Thyroid gland (tissue), 4 donors: ENCODE data around the gene MIB2. TPM values are rescaled to one million over a fixed set of nuclear protein-coding genes. Genes with fewer than 3 reads are reported as not detected.

Experiments
- DNase-seq, 2 donors: peaks; one replicate each; pipeline ENCODE4 v3.0.0-alpha.2; 2019
- H3K27ac ChIP-seq, 3 donors: fragments of 200-600 bp; sonication (generic); 1 replicate in 2 of 3; 2 replicates in 1 of 3; pipeline ENCODE4 v1.5.1; 2016 to 2019; ENCODE audit warnings: mild to moderate bottlenecking in 1 of 3, moderate library complexity in 1 of 3
- H3K27me3 ChIP-seq: fragments of 200-600 bp; sonication (generic); one replicate; pipeline ENCODE4 v1.5.1; 2019
- H3K36me3 ChIP-seq, 2 donors: fragments of 200-600 bp; sonication (generic); one replicate each; pipeline ENCODE4 v1.5.1; 2016 to 2019
- H3K4me1 ChIP-seq, 2 donors: fragments of 200-600 bp; sonication (generic); one replicate each; pipeline ENCODE4 v1.5.1; 2017 to 2019
- H3K4me3 ChIP-seq, 3 donors: fragments of 200-600 bp; sonication (generic); replicated peaks in 1 of 3; 1 replicate in 2 of 3; 2 replicates in 1 of 3; pipeline ENCODE4 v1.5.1; 2016; ENCODE audit warnings: mild to moderate bottlenecking in 1 of 3
- H3K9me3 ChIP-seq: fragments of 200-600 bp; sonication (generic); one replicate; pipeline ENCODE4 v1.5.1; 2017
- CTCF ChIP-seq, 6 experiments: fragments of 200-600 bp in 3 of 6; fragments of 450-650 bp in 3 of 6; sonication (generic) in 3 of 6; IDR thresholded peaks; one replicate each; pipeline ENCODE4 v1.5.1; 2016 to 2019; ENCODE audit warnings: antibody characterized with exemption in 6 of 6, mild to moderate bottlenecking in 2 of 6, inconsistent platforms in 1 of 6, moderate library complexity in 1 of 6
- POLR2A ChIP-seq, 2 donors: fragments of 450-650 bp; IDR thresholded peaks; one replicate each; pipeline ENCODE4 v1.6.1; 2017; ENCODE audit warnings: antibody characterized with exemption in 2 of 2, mild to moderate bottlenecking in 2 of 2, moderate library complexity in 1 of 2
- WGBS, 2 donors: methylation state at CpG; one replicate each; pipeline ENCODE4 v1.1.5; 2017; 5-methylcytosine and 5-hydroxymethylcytosine counted together
- intact Hi-C: fragments of 100-400 bp; cut with DNase I; formaldehyde crosslinking; loops from one replicate; pipeline ENCODE4 v1.15.1; 2023
- total RNA-seq, 4 donors: library from RNA; depleted of rRNA; stranded (reverse); fragments of >200 nt; gene quantifications; one replicate each; pipeline ENCODE4 v1.2.3, GENCODE V29; 2016

MIB2 gene
- total RNA-seq, 4 donors from 2014 or later, result 54.6 to 110 (median 86.4) TPM

GRCh38 chr1:1573843-1574720 is 41.2 kb upstream of the MIB2 start:
- peak; percentile 47 to 54 for DNase-seq
- peak overlapping the region; percentile 99 to 100 (median 100) for H3K4me3 ChIP-seq
- H3K9me3 ChIP-seq, result no peaks in the 10 kb centered on the region
- peaks cover 21 to 36% of the 10 kb centered on the region in 2 donors for H3K4me1 ChIP-seq
- intact Hi-C loops, result no loop called here
- 0 to 1% methylated on average over 27 to 35 of the region's 96 CpGs for WGBS, 2 donors
- no peaks in the 10 kb centered on the region for H3K27me3 ChIP-seq
- peak overlapping the region; percentile 96 to 98 (median 96) for H3K27ac ChIP-seq
- H3K36me3 ChIP-seq, result peaks cover 0 to 5% of the 10 kb centered on the region in 2 donors
- TF ChIP-seq POLR2A (IDR thresholded peaks at IDR 0.05), result peak in 1 of 2 donors; percentile 16
- TF ChIP-seq CTCF (IDR thresholded peaks at IDR 0.05), result peak in 1 of 6 experiments; percentile 21

GRCh38 chr1:1574721-1575537 is 40.4 kb upstream of the MIB2 start, which contains the start of gene SSU72:
Gene SSU72 (minus strand): TSS chr1:1574863. CDS start chr1:1574557, 306 bp downstream.
- peaks cover 0 to 5% of the 10 kb centered on the region in 2 donors for H3K36me3 ChIP-seq
- peak within 1 kb of the TSS; percentile 96 to 98 (median 96) for H3K27ac ChIP-seq
- DNase-seq, result peak; percentile 91
- peak within 1 kb of the TSS; percentile 99 to 100 (median 100) for H3K4me3 ChIP-seq
- H3K4me1 ChIP-seq, result peaks cover 16 to 35% of the 10 kb centered on the region in 2 donors
- TF ChIP-seq POLR2A (IDR thresholded peaks at IDR 0.05), result peak in 1 of 2 donors; percentile 89
- peak in 1 of 6 experiments; percentile 31 for TF ChIP-seq CTCF (IDR thresholded peaks at IDR 0.05)
- 0 to 1% methylated on average over 23 to 54 of the region's 87 CpGs for WGBS, 2 donors
- H3K27me3 ChIP-seq, result no peaks in the 10 kb centered on the region
- no peaks in the 10 kb centered on the region for H3K9me3 ChIP-seq
- intact Hi-C loops, result no loop called here

- Histone ChIP-seq H3K4me3 (no peak overlapping the region), H3K4me1 (peaks cover 9 to 29% of the 10 kb centered on the region in 2 donors), H3K9me3 (no peaks in the 10 kb centered on the region), H3K27me3 (no peaks in the 10 kb centered on the region), H3K27ac (no peak overlapping the region), H3K36me3 (no peaks in the 10 kb centered on the region)
- intact Hi-C loops, result no loop called here
- WGBS, 2 donors, result 49 to 63% methylated on average over 4 to 7 of the region's 10 CpGs
- TF ChIP-seq CTCF (IDR thresholded peaks at IDR 0.05) (no peak), POLR2A (IDR thresholded peaks at IDR 0.05) (no peak)
- no peak for DNase-seq
Measured at GRCh38 chr1:1577367-1578011, 37.8 kb upstream of the MIB2 start.

- 88 to 91% methylated on average over 10 to 11 of the region's 13 CpGs for WGBS, 2 donors
- H3K4me1 ChIP-seq, result peaks cover 6 to 19% of the 10 kb centered on the region in 2 donors
- H3K27ac ChIP-seq, result no peak overlapping the region
- H3K27me3 ChIP-seq, result no peaks in the 10 kb centered on the region
- TF ChIP-seq POLR2A (IDR thresholded peaks at IDR 0.05) (no peak), CTCF (IDR thresholded peaks at IDR 0.05) (no peak)
- DNase-seq, result no peak
- H3K4me3 ChIP-seq, result no peak overlapping the region
- intact Hi-C loops, result no loop called here
- no peaks in the 10 kb centered on the region for H3K36me3 ChIP-seq
- H3K9me3 ChIP-seq, result no peaks in the 10 kb centered on the region
Measured at GRCh38 chr1:1578371-1578940, 36.8 kb upstream of the MIB2 start.
